DMS79 (cell line): ENCODE data around the gene GNA15.

Experiments used
- DNase-seq: peaks from one replicate; lab custom pipeline; 2025; lab: John Stamatoyannopoulos, UW

GNA15 gene

GRCh38 chr19:3211191-3211590, 75.4 kb downstream of the GNA15 start:
- no peak for DNase-seq

DNA sequence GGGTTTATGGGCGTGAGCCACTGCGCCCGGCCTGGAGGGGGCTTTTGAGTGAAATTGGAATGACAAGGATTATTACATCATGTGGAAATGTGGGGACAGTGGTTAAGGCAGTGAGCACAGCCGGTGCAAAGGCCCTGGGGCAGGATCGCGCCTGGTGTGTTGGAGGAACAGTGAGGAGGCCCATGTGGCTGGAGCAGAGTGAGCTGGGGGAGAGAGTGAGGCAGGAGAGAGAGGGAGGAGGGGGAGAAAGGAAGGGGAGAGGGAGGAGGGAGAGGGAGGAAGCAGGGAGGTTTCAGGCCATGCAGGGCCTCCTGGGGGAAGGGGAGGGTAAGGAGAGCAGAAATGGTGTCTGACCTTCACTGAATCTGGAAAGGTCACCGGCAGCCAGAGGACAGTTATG, 77.3 kb downstream of the GNA15 start:
- DNase-seq = no peak
